Mucosa of descending colon (tissue), 3 donors: ENCODE measurements around the gene LRRTM4. TPM values are rescaled to one million over a fixed set of nuclear protein-coding genes. Genes with fewer than 3 reads are reported as not detected.
"Not testable (repeated sequence)": the region's sequence is repeated elsewhere in the genome, so short reads cannot be mapped to it uniquely, and the experiment has no call there.

ENCODE experiments used
- ATAC-seq: fragments of 200-7000 bp; cut with Tn5 transposase; one replicate; pipeline ENCODE4 v1.9.1; 2020; ENCODE audit warnings: mild to moderate bottlenecking, moderate library complexity
- DNase-seq, 3 donors: peaks; one replicate each; pipeline ENCODE4 v3.0.0-alpha.2; 2020
- H3K36me3 ChIP-seq: fragments of 200-600 bp; one replicate; pipeline ENCODE4 v1.8.0; 2021; ENCODE audit warnings: low read depth, mild to moderate bottlenecking
- H3K4me1 ChIP-seq: fragments of 200-600 bp; one replicate; pipeline ENCODE4 v1.8.0; 2021; ENCODE audit warnings: low read depth, mild to moderate bottlenecking
- H3K4me3 ChIP-seq: fragments of 200-600 bp; one replicate; pipeline ENCODE4 v1.8.0; 2021; ENCODE audit warnings: mild to moderate bottlenecking
- H3K9me3 ChIP-seq: fragments of 200-600 bp; one replicate; pipeline ENCODE4 v1.8.0; 2021; ENCODE audit warnings: mild to moderate bottlenecking
- intact Hi-C, 2 donors: fragments of 100-400 bp; cut with DNase I in 1 of 2; cut with micrococcal nuclease in 1 of 2; formaldehyde crosslinking; loops; one replicate each; pipeline versions ENCODE4 v1.11.0 to v1.11.1; 2022; cut with DNase I, micrococcal nuclease
- total RNA-seq, 3 donors: library from RNA; stranded (reverse); fragmentation: NEBNext Ultra II Directional in 2 of 3; extraction: Animal tissue kit (Norgen Biotek cat#: 25700) in 2 of 3; gene quantifications; one replicate each; pipeline versions ENCODE4 v1.2.1 to v1.2.4, GENCODE V29; 2021 to 2023
- TF ChIP-seq, protein P1 (sequence below): fragments of 200-600 bp; IDR thresholded peaks from one replicate; pipeline ENCODE4 v1.8.0; 2022; ENCODE audit warnings: antibody characterized with exemption, mild to moderate bottlenecking
- donor health status: DM: no; HTN: no; CAD: no; lungs with moderate emphysema.
- donor health status: DM: no; HTN: no; CAD: no.
- donor health status: DM: no; HTN: yes; CAD: no.

Gene LRRTM4
- total RNA-seq, 3 donors from 2014 or later = 0.41 to 1.4 TPM; not detected in 1

DNA sequence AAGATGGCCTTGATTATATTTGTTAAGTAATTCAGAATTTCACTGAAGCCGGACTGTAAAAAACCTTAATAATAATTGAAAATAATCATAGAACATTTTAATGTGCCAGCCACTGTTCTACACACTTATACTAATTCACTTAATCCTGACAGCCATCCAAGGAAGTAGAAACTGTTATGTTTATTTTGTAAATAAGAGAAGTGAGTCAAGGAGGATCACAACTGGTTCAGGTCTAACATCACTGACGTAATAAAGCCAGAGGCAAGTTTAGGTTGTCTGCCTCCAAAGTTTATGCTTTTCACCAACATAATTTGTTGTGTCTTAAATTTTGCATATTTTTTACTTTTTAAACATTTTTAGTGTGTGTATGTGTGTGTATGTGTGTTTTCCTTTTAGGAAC lies 436.1 kb downstream of the LRRTM4 start:
- intact Hi-C loops = no loop called here
- Histone ChIP-seq H3K4me3 (no peak overlapping the region), H3K9me3 (no peaks in the 10 kb centered on the region), H3K36me3 (no peaks in the 10 kb centered on the region), H3K4me1 (no peaks in the 10 kb centered on the region)
- no peak for DNase-seq
- TF ChIP-seq, protein P1, sequence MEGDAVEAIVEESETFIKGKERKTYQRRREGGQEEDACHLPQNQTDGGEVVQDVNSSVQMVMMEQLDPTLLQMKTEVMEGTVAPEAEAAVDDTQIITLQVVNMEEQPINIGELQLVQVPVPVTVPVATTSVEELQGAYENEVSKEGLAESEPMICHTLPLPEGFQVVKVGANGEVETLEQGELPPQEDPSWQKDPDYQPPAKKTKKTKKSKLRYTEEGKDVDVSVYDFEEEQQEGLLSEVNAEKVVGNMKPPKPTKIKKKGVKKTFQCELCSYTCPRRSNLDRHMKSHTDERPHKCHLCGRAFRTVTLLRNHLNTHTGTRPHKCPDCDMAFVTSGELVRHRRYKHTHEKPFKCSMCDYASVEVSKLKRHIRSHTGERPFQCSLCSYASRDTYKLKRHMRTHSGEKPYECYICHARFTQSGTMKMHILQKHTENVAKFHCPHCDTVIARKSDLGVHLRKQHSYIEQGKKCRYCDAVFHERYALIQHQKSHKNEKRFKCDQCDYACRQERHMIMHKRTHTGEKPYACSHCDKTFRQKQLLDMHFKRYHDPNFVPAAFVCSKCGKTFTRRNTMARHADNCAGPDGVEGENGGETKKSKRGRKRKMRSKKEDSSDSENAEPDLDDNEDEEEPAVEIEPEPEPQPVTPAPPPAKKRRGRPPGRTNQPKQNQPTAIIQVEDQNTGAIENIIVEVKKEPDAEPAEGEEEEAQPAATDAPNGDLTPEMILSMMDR = no peak
- ATAC-seq = no peak

DNA sequence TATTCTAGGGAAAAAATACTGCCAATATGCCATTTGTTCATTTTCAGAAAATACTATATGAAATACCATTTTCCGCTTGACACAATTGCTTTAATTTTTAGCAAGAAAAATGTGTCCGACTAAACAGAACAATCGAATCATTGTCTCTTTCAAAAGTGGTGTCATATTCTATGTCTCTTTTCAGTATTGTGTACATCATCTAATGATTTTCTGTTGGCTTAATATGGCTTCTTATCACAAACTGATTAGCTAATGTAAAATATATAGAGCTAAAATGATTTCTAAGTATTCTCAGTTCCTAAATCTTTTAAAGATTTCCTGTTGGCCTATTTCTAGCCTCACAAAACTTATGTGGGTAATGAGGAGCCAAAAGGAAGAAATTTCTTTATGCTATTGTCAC lies 436.6 kb downstream of the LRRTM4 start:
- Histone ChIP-seq H3K9me3 (no peaks in the 10 kb centered on the region), H3K4me1 (no peaks in the 10 kb centered on the region), H3K36me3 (no peaks in the 10 kb centered on the region), H3K4me3 (no peak overlapping the region)
- TF ChIP-seq, protein P1 = no peak
- DNase-seq (no peak), ATAC-seq (no peak)
- intact Hi-C loops = no loop called here

DNA sequence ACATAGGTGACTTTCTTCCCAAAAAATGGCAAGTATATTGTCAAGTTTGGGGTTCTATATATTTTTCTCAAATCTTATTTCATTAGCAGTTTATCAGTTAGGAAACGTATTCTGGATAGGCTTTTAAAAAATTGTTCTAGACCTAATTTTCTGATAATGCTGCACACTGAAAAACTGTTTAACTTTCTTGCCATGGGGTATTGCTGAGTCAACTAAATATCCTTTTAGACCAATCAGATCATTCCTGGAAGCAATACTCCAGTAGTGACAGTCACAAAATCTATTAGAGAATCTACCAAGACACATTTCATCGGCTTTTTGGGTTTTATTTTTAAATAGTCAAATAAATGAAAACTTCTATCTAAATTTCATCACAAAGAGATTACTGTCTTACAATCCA lies 440.6 kb downstream of the LRRTM4 start:
- DNase-seq (no peak), ATAC-seq (no peak)
- Histone ChIP-seq H3K36me3 (no peaks in the 10 kb centered on the region), H3K4me1 (no peaks in the 10 kb centered on the region), H3K9me3 (no peaks in the 10 kb centered on the region), H3K4me3 (no peak overlapping the region)
- intact Hi-C loops = no loop called here
- TF ChIP-seq, protein P1 = no peak

DNA sequence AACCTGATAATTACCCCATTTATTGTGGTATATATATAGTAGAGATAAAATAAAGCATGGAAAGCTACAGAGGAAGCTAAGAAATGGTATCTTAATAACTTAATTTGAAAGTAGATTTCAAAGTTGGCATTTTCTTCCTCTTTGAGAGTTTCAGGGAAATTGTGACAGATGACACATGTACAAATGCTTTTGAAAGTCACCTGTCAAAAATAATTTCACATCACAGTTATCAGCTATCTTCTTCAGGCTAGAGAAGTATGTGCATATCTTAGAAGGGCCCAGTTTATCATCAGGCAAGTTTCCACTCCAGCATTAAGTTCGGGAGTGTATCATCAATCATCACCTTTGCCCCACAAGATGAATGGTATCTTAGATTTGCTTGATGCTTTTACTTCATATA lies 457.9 kb downstream of the LRRTM4 start:
- no peaks in the 10 kb centered on the region for H3K4me1 ChIP-seq
- no peaks in the 10 kb centered on the region for H3K9me3 ChIP-seq
- intact Hi-C loops = no loop called here
- H3K4me3 ChIP-seq = no peak overlapping the region
- no peaks in the 10 kb centered on the region for H3K36me3 ChIP-seq
- DNase-seq (no peak), ATAC-seq (no peak)
- TF ChIP-seq, protein P1 = no peak

DNA sequence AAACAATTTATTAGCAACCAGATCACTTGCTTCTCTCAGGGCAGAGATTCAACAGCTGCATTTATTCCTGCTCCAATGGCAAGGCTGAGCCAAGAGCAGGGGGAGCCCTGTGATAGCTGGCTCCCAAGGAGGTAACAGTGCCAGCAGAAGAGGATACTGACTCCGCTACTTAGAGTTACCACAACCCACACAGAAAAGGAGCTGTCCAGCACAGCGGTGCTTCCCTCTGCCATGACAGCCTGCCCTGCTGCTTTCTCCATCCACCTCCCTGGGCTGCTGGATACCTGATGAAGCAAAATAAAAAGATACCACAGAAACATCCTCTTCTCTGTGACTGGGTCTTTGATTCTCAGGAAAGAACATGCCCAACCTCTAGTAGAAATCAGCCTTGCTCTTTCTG lies 467.2 kb downstream of the LRRTM4 start:
- no peaks in the 10 kb centered on the region for H3K9me3 ChIP-seq
- intact Hi-C loops = no loop called here
- H3K4me1 ChIP-seq = no peaks in the 10 kb centered on the region
- ATAC-seq (no peak), DNase-seq (no peak)
- H3K4me3 ChIP-seq = no peak overlapping the region
- H3K36me3 ChIP-seq = no peaks in the 10 kb centered on the region
- TF ChIP-seq, protein P1 = no peak

DNA sequence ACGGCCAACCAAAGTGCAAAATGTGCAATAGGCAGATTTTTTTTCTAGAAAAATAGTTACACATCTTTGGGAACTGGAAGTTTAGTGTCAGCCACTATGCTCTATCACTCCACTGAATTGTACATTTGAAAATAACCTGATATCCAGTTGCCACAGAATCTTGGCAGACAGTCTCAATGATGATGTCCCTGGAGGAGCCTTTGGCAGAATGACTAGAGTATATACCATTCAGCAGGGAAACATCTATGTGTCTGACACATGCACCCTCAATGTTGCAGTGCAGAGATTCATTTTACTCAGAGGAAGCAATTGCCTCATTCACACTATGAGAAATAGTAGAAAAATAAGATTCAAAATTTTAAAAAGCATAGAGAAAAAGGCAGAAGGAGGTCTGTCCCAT lies 475.8 kb downstream of the LRRTM4 start:
- intact Hi-C loops = no loop called here
- no peak for ATAC-seq
- H3K36me3 ChIP-seq = no peaks in the 10 kb centered on the region

DNA sequence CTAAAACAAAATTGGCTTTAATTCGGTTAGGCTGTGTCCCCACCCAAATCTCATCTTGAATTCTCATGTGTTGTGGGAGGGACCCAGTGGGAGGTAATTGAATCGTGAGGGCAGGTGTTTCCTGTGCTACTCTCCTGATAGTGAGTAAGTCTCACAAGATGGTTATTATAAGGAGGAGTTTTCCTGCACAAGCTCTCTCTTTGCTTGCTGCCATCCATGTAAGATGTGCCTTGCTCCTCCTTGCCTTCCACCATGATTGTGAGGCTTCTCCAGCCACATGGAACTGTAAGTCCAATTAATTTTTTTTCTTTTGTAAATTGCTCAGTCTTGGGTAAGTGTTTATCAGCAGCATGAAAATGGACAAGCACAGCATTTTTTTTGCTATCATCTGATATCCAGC lies 476.7 kb downstream of the LRRTM4 start:
- H3K4me1 ChIP-seq, ATAC-seq, H3K4me3 ChIP-seq, H3K36me3 ChIP-seq, intact Hi-C loops, H3K9me3 ChIP-seq, DNase-seq: not testable (repeated sequence)

More for the DNA sequence above, 475.8 kb downstream of the LRRTM4 start:
- DNase-seq = no peak
- TF ChIP-seq, protein P1 = no peak
- Histone ChIP-seq H3K4me3 (no peak overlapping the region), H3K4me1 (no peaks in the 10 kb centered on the region), H3K9me3 (no peaks in the 10 kb centered on the region)
